ENCODE results near the gene IL15RA.

IL15RA gene

DNA sequence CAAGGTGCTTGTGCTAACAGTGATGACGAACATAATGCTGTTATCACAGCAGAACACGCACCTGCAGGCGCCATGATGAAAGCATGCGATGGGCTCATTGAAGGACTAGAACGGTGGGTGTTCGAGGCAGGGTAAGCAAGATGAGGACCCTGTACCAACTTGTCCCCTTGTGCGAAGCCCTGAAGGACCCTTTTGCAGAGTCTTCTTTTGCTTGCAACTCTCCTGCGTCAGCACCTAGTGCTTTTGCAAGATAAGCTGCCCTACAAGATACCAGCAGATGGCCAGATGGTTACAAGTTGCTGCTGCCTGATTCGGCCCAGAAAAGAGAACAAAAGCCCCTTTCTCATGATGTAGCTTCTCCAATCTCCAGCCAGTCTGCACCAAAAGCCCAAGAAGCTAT, 4.2 kb upstream of the IL15RA start:
- DNase-seq (ENCODE audit: low read depth), result no peak
- TF ChIP-seq, protein P1, sequence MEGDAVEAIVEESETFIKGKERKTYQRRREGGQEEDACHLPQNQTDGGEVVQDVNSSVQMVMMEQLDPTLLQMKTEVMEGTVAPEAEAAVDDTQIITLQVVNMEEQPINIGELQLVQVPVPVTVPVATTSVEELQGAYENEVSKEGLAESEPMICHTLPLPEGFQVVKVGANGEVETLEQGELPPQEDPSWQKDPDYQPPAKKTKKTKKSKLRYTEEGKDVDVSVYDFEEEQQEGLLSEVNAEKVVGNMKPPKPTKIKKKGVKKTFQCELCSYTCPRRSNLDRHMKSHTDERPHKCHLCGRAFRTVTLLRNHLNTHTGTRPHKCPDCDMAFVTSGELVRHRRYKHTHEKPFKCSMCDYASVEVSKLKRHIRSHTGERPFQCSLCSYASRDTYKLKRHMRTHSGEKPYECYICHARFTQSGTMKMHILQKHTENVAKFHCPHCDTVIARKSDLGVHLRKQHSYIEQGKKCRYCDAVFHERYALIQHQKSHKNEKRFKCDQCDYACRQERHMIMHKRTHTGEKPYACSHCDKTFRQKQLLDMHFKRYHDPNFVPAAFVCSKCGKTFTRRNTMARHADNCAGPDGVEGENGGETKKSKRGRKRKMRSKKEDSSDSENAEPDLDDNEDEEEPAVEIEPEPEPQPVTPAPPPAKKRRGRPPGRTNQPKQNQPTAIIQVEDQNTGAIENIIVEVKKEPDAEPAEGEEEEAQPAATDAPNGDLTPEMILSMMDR (IDR thresholded peaks at IDR 0.05; ENCODE audit: low read length, missing control alignments), result no peak
- H3K4me3 ChIP-seq (replicated peaks; ENCODE audit: low read depth, low read length), result no peak overlapping the region

DNA sequence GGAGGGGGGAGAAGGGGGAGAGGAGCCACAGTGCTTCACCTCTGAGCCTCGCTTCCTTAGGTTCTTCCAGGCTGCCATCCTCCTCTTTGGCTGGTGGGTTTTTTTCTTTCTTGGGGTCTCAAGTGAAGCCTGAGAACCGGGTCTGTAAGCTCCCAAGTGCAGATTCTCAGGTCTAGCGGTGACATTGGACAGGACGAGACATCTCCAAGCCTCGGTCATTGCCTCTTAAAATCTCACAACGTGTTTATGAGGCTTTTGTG, 817 bp upstream of the IL15RA start:
- DNase-seq (ENCODE audit: low read depth), result no peak
- H3K4me3 ChIP-seq (replicated peaks; ENCODE audit: low read depth, low read length), result peak overlapping the region; percentile 84
- TF ChIP-seq, protein P1 (IDR thresholded peaks at IDR 0.05; ENCODE audit: low read length, missing control alignments), result no peak

DNA sequence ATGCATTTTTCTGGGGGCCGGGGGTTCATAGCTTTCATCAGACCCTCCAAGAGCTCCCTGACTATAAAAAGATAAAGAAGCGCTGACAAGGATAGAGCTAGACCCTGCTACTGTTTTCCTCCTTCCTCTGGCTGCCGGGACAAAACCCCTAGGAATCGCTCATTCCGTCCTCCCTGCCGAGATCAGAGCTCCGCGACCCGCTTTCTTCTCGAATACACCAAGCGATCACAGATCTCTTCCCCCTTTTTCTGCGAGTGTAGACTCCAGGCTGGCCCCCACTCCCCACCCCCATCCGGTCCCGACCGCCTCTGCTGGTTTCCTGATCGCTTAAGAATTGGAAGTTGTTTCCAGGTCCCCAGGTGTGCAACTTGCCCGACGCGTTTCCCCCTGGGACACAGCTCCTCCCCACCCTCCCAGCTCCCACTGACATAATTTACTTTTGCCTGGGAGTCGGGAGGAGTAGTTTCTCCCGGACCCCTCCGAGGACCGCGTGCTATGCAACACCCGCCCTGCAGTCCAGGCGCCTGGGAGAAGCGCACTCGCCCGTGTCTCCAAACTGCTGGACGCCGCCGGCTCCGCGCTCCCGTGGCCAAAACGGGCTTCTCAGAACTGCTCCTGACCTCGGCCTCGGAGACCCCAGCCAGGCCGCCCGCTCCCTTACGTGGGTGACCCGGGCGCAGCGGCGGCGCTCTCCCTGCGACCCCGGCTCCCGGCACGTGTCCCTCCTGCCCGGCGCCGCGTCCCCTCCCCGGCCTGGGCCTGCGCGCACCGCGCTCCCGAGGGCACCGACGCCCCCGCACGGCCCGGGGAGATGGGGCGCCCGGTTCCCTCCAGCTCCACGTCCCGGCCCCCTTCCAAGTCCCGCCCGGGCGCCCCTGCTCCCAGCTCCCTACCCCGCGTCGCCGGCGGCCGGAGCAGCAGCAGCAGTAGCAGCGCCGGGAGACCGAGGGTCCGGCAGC, 552 bp downstream of the IL15RA start:
- H3K4me3 ChIP-seq (replicated peaks; ENCODE audit: low read depth, low read length), result peak overlapping the region; percentile 84
- TF ChIP-seq, protein P1 (IDR thresholded peaks at IDR 0.05; ENCODE audit: low read length, missing control alignments), result no peak
- peak; percentile 59 for DNase-seq (ENCODE audit: low read depth)

DNA sequence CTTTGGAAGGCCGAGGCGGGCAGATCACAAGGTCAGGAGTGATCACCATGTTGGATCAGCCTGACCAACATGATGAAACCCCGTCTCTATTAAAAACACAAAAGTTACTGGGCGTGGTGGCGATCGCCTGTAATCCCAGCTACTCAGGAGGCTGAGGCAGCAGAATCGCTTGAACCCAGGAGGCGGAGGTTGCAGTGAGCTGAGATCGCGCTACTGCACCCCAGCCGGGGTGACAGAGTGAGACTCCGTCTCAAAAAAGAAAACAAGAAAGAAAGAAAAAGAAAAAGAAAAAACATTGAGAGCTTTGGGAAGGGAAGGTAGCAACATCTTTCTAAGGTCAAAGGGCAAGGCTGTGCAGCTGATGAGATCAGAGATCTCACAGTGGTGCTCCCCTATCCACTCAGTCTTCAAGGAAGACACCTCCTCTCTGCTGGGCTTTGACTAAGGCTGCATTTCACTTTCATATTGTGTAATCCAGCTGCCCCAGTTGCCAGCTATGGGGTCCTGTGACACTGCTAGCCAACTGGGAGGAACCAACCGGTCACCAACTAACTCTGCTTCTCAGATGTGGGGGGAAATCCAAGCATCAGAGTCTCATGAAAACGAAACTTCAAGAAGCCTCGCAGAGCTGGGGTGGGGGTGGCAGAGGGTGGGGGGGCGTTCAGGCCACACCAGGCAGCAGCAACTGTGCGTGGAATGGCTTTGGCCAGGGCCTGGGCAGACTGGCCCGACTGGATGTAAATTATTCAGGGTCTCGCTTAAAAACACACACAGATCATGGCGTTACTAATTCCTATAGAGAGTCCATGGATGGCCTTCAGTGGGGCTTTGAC, 1.5 kb downstream of the IL15RA start:
- H3K4me3 ChIP-seq (replicated peaks; ENCODE audit: low read depth, low read length), result peak overlapping the region; percentile 84
- DNase-seq (ENCODE audit: low read depth), result peak; percentile 47
- TF ChIP-seq, protein P1 (IDR thresholded peaks at IDR 0.05; ENCODE audit: low read length, missing control alignments), result no peak

DNA sequence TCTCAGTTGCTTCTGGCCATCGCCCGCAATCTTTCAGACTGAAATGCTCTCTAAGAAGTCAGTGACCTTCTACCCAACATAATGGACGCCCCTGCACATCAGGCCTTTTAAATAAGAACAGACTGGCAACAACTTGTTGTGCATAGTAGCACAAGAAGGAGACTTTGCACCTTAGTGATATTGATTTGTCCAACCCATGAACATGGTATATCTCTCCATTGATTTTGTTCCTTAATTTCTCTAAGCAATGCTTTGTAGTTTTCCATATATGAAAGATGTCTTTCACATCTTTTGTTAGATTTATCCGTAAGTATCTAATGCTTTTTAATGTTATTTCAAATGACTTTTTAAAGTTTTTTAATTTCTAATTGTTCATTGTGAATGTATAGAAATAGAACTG, 4.3 kb downstream of the IL15RA start:
- DNase-seq (ENCODE audit: low read depth), result no peak
- H3K4me3 ChIP-seq (replicated peaks; ENCODE audit: low read depth, low read length), result no peak overlapping the region
- TF ChIP-seq, protein P1 (IDR thresholded peaks at IDR 0.05; ENCODE audit: low read length, missing control alignments), result no peak

DNA sequence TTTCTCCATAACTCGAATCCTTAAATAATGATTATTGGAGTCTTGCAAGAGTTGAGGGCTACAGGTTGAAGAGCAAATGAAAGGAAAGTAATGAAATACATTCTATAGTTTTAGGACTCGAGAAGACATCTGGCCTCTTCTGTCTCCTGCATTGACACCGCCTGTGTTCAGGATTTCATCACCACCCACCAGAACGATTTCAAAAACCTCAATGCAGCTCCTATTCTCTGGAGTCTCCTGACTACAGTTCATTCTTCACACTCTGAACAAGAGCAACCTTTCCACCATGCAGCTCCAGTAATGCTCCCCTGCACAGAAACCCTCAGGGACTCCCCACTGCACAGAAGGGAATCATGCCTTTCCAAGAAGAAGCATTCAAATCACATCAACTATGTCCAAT, 5.5 kb downstream of the IL15RA start:
- peak; percentile 19 for DNase-seq (ENCODE audit: low read depth)
- TF ChIP-seq, protein P1 (IDR thresholded peaks at IDR 0.05; ENCODE audit: low read length, missing control alignments), result no peak

More for the DNA sequence above, 5.5 kb downstream of the IL15RA start:
- no peak overlapping the region for H3K4me3 ChIP-seq (replicated peaks; ENCODE audit: low read depth, low read length)
